C4-2B (cell line): ENCODE measurements around the gene NALCN.

Experiments used
- ZFX ChIP-seq: fragments of 450-650 bp; IDR thresholded peaks from 2 replicates; pipeline ENCODE4 v1.6.1; 2017
- TF ChIP-seq, protein P1 (sequence below): fragments of 450-650 bp; conservative IDR thresholded peaks from 2 replicates; pipeline ENCODE4 v1.5.1; 2017; ENCODE audit warnings: mild to moderate bottlenecking

GRCh38 chr13:101453784-101454201 is 37.5 kb upstream of the NALCN start:
- TF ChIP-seq, protein P1, sequence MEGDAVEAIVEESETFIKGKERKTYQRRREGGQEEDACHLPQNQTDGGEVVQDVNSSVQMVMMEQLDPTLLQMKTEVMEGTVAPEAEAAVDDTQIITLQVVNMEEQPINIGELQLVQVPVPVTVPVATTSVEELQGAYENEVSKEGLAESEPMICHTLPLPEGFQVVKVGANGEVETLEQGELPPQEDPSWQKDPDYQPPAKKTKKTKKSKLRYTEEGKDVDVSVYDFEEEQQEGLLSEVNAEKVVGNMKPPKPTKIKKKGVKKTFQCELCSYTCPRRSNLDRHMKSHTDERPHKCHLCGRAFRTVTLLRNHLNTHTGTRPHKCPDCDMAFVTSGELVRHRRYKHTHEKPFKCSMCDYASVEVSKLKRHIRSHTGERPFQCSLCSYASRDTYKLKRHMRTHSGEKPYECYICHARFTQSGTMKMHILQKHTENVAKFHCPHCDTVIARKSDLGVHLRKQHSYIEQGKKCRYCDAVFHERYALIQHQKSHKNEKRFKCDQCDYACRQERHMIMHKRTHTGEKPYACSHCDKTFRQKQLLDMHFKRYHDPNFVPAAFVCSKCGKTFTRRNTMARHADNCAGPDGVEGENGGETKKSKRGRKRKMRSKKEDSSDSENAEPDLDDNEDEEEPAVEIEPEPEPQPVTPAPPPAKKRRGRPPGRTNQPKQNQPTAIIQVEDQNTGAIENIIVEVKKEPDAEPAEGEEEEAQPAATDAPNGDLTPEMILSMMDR: peak; percentile 68
- no peak for TF ChIP-seq ZFX
